Skeletal muscle cell (primary cell): ENCODE results near the gene GDPD3.

ENCODE experiments used
- DNase-seq: peaks from one replicate; pipeline ENCODE4 v3.0.0-alpha.2; 2010; ENCODE audit warnings: low read depth
- H3K4me3 ChIP-seq: 2 replicates; pipeline ENCODE4 v1.5.1; 2011; ENCODE audit warnings: low read depth, mild to moderate bottlenecking, control low read depth, low read length, moderate library complexity

GDPD3 gene

GRCh38 chr16:30104090-30104489 is 9.2 kb downstream of the GDPD3 start:
- no peak overlapping the region for H3K4me3 ChIP-seq
- no peak for DNase-seq

DNA sequence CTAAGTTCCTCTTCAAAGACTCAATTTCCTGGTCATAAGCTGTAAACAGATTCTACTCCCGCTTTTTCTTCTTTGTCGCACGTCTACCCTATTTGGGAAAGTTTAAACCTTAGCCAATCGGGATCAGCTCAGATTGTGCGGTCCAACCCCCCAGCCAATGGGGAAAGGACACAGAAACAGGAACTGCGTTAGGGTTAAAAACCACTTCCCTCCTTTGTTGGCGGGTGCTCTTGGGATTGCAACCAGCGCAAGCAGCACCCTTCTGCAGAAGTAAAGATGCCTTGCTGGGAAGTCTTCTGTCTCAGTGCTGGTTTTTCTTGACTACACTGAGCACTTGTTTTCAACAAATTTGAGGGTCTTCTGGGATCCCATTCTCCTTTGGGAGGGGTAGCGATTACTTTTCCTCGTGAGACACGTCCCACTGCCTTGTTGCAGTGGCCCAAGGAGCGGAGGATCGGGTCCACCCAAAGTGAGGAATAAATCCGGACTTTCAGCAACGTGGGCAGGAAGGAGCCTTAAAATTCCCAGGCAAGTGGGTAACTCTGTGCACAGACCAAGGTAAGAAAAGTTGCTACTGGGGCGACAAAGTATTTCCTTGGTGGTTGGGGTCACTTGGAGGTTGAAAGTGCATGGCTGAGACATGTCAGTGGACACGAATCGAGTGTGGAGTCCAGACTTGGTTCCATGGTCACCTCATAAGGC is 16.3 kb downstream of the GDPD3 start:
- DNase-seq, result no peak
- peak overlapping the region; percentile 58 for H3K4me3 ChIP-seq

- H3K4me3 ChIP-seq, result peak within 1 kb of the TSS; percentile 58
- DNase-seq, result peak; percentile 69
These were observed 17.1 kb downstream of the GDPD3 start, which contains the start of gene YPEL3 for GRCh38 chr16:30096105-30096861. Gene YPEL3 (minus strand): TSS chr16:30096213. CDS start chr16:30095482, 731 bp downstream.

DNA sequence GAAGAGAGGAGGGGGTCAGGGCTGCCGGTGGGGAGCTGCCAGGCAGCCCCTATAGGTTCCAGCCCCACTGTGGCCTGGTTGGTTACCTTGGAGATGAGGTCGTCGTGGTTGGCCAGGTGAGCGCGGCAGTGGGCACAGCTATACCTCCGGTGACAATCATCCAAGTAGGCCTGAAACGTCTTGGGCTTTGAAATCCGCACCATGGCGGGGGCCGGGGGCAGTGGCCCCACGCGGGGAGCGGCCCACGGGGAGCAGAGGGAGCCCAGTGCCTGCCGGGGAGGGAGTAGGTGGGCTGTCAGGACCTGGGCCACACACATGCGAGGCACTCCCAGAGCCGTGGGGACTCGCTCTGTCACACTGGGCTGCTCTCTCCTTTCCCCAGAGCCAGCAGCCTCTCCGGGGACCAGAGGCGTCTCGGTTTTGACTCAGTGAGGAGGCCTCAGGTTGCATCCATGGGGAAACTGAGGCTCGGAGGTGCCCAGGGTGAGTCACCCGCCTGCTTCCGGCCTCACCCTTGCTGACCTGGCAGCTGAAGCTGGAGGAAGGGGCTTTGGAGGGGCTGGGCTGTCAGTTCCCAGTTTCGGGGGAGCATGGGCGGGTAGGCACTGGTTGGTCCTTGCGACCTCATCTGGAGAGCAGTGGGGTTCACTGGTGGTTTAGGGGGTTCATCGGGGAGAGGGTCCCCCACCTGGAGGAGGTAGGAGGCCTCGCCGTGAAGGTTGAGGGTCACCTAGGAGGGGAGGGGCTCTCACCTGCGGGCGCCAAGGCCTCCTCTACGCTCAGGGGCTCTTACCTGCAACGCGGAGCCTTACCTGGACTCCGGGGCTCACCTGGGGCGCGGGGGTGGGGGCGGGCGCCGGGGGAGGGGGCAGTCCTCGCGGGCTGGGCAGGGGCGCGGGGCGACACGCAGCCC is 17.9 kb downstream of the GDPD3 start:
- peak overlapping the region; percentile 58 for H3K4me3 ChIP-seq
- no peak for DNase-seq

DNA sequence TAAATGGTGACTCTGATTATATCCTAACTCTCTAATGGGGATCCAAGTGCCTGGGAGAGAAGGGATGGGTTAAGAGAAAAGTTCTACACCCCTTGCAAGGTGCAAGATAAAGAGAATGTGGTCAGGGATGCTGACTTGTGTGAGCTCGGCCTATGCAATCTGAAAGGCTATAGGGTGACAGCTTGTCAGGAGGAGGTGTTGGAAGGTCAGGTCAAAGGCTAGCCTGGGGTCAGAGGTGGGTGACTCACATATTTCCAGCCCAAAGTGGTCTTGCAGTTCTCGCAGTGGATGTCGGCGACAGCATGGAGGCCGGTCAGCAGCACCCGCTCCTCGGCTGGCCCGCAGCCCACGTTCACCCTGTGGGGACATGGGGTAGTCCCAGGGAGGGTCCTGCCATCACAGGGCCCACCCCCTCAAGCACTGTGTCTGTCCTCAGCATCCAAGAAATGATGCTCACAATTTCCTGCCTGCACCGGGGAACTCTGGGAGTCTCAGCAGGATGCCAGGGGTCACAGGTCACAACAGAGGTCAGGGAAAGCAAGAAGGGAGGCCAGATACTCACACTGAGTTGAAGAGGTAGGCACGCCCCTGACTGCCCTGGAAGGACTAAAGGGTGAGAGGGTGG is 18.7 kb downstream of the GDPD3 start:
- H3K4me3 ChIP-seq, result no peak overlapping the region
- no peak for DNase-seq

DNA sequence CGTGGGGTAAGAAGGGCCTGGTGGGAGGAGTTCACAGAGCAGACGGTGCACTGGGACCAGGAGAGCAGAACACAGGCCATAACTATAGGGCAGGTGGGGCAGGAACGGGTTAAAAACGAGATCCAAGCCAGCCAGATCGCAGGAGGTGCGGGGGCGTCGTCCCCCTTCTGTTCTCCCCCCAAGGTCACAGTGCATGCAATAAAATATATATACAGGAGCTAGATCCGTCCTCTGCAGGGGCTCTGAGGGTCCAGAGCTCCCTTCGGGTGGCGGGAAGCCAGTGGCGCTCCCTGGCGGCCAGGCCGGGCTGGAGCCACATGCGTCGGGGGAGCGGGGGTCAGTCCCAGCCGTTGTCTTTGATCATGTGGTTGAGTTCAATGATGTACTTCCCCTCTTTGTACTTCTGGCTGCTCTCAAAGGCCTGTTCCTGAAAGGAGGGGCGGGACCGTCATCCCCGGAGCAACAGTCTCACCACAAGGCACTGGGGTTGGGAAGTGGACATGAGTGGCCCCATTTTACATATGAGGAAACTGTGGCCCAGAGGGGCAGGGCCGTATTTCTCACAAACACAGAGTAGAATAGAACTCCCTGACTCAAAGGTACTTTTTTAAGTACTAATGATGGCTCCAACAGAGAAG is 20.8 kb downstream of the GDPD3 start:
- H3K4me3 ChIP-seq, result peak overlapping the region; percentile 50
- DNase-seq, result no peak

GRCh38 chr16:30091474-30092372 is 21.6 kb downstream of the GDPD3 start, which contains the start of gene TBX6:
Gene TBX6 (minus strand): TSS chr16:30091924. CDS start chr16:30091193, 731 bp downstream.
- H3K4me3 ChIP-seq, result peak within 1 kb of the TSS; percentile 50

DNA sequence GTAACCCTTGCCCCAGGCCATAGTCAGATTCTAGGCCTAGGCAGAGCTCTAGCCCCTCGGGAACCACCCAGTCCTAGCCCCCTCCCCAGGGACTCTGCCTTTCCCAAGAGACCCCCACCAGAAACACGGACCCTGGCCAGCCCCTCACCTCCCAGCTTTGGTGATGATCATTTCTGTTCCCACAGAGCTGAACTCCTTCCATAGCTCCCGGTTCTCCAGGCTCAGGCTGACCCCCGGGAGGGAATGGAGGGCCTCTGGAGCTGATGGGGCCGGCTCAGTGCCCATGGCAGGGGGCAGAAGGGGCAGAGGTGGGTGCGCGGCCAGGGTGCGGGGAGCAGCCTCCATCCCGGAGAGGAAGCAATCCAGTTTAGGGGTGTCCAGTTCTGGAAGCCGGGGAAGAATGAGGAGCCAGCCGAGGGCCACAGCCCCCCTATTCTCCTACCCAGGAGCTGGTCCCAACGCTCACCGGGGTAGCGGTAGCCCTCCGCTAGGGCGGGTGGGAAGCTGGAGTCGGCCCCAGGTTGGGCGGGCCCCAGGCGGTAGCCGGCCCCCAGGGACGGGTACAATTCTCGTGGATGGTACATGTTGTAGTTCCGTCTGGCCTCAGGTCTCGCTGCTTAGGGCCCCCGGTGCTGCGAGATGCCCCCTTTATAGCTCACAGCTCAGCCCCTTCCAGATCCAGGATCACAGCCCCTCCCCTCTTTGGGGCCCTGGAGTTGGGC is 22.6 kb downstream of the GDPD3 start:
- no peak overlapping the region for H3K4me3 ChIP-seq

More at GRCh38 chr16:30091474-30092372, 21.6 kb downstream of the GDPD3 start, which contains the start of gene TBX6:
- peak; percentile 58 for DNase-seq

DNA sequence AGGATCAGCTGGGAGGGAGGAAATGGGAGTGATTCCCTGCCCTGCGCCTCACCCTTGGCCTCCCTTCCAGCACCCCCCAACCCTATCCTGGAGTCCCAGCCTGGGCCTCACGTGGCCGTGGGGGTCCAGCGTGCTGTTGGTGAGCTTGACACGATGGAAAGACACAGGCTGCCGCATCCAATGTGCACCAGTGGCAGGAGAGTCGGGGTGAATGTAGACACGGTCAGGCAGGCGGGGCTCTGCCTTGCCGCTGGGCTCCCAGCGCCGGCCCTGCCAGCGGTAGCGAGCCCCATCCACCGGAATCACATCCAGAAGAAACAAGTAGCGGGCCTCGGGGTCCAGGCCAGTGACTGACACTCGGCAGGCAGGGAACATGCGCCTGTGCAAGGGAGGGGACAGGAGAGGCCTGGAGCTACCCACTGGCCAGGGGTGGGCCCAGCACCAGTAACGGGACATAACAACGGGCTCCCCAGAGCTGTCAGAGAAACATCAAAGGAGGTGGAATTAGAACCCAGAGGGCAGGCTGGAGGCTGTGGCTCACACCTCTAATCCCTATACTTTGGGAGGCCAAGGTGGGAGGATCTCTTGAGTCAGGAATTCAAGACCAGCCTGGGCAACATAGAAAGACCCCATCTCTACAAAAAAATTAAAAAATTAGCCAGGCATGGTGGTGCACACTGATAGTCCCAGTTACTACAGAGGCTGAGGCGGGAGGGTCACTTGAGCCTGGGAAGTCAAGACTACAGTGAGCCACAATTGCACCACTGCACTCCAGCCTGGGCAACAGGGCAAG is 24.3 kb downstream of the GDPD3 start:
- DNase-seq, result no peak

More for the DNA sequence above, 22.6 kb downstream of the GDPD3 start:
- no peak for DNase-seq

GRCh38 chr16:30088237-30088831 is 25.0 kb downstream of the GDPD3 start:
- H3K4me3 ChIP-seq, result no peak overlapping the region

More for the DNA sequence above, 24.3 kb downstream of the GDPD3 start:
- H3K4me3 ChIP-seq, result no peak overlapping the region

DNA sequence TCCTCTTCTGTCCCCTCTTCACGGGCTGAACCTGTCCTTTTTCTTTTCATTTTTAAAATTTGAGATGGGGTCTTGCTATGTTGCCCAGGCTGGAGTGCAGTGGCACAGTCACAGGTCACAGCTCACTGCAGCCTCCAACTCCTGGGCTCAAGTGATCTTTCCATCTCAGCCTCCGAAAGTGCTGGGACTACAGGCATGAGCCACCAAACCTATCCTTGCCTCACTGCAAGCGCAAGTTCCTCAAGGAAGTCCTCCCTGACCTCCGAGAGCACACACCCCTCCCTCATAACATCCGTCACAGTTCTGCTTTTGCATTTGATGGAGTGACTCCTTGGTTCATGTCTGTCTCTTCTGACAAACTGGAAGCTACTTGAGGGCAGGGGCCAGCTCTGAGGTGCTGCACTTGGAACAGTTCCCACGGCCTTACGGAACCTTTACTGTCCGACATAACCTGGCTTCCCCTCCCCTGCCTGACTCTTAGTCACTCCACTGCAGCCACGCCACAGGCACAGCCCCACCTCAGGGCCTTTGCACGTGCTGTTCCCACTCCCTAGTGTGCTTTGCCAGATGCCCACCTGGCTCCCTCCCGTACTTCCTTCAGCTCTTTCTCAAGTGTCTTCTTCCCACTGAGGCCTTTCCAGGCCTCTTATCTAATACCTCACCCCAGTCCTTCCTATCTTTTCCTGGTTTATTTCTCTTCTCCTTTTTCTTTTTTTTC is 26.0 kb downstream of the GDPD3 start:
- DNase-seq, result no peak
- no peak overlapping the region for H3K4me3 ChIP-seq

More at GRCh38 chr16:30088237-30088831, 25.0 kb downstream of the GDPD3 start:
- no peak for DNase-seq

DNA sequence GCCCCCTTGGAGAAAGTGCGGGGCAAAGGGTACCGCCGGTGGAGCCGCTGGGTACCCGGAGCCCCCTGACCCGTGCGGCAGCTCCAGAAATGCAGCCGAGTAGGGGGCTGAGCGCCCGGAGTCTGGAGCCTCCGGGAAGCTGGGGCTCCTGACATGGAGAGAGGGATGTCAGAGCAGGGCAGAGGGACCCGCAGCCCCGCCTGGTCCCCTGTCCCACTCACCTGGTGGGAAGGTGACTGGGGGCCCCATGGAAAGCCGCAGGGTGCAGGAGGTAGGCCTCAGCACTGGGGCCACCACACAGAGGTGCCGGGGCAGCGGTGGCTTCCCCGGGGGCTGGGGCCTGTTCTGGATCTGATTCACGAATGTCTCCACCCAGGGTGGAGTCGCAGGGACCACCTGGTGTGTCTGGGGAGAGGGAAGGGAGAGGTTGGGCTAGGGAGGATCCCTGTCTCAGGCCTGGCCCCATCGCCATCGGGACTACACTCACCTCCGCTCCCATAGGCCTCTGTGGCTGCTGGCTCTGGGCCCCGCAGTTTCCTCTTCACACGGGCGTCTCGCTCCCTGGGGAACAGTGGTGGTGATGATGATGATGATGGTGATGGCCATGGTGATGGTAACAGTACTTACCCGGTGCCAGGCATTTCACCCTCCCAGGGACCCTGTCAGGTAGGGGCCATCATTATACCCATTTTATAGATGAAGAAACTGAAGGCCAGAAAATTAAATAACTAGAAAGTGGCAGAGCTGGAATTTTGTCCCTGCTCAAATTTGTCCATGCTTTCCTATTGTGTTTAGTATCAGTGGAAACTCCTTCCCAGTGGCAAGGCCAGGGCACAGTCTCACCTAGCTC is 26.8 kb downstream of the GDPD3 start:
- no peak overlapping the region for H3K4me3 ChIP-seq
- no peak for DNase-seq

DNA sequence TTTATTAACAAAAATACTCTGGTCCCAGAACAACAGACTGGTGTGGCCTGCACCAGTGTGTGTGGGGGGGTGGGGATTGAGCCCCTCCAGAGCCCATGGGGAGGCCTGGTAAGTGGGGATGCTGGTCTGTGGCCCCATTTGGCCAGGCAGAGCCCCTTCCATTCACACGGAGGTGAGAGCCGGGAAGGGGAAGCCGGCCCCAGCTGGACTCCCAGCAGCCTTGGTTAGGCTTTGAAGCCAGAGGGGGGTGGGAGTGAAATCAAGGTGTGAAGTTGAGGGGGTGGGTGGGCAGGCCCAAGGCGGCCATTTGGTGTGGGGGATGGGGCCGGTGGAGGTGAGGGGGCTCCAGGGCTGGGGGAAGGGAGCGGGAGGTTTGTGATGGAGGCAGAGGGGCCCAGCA is 27.5 kb downstream of the GDPD3 start:
- no peak for DNase-seq
- no peak overlapping the region for H3K4me3 ChIP-seq

DNA sequence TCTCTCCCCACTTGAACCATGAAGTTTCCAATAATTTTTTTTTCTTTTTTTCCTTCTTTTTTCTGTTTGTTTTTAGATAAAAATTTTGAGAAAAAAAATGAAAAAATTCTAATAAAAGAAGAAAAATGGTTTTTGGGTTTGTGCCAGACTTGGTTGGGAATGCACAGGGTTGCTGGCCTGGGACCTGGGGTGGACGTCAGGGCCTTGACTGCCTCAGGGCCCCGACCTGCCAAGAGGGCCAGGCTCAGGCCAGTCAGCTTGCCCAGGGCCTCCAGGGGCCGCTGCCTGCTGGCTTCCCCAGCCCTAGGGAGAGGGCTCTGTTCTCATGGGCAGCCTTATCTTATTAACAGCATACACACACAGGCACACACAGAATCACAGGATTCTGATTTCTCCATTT is 28.1 kb downstream of the GDPD3 start:
- no peak overlapping the region for H3K4me3 ChIP-seq
- DNase-seq, result no peak

GRCh38 chr16:30084816-30085159 is 28.5 kb downstream of the GDPD3 start:
- no peak overlapping the region for H3K4me3 ChIP-seq
- DNase-seq, result no peak
